ENCODE data around the gene TSPAN11.

TSPAN11 gene

DNA sequence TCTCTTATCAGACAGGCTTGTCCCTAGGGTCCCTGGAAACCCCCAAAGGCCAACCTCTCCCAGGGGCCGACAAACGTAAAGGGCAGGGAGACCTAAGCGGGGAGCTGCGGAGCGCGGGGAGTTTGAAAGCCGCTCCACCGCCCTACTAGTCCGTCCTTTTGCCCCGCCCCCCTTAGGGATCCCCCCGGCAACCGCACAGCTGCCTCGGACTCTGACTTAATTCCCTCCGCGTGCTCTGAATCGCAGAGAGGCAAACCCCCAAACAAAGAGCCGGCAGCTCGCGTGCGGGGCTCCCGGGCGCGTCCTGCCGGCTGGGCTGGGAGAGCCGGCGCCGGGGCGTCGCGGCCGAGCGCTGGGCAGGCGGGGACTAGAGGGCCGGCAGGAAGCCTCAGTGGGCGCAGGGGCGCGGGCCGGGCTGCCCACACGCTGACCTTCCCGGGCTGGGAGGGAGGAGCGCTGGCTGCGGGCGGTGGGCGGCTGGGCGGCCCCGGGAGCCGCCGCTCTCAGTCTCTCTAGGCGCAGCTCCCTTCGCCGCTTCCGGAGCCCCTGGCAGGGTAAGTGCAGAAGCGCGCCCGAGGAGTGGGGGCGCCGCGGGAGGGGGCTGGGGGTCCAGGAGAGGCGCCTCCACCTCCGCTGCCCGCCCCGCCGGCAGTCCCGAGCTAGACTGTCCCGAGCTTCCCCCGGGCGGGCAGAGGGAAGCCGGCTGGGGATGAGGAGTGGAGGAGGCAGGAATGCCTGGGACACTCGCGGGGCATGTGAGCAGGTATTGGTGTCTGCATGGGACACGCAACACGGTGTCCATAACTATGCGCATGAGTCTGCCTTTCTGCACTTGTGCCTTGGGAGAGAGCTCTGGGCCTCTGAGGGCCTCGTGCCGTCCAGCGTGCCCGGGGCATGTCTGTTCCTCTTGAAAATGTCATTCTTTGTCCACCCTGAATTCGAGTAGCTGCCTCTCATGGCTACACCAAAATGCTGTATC, at the start of gene TSPAN11:
Gene TSPAN11, plus strand, starts transcription at position 506 of the 979 bp plus-strand sequence. CDS start 27,244 bp downstream, outside the sequence.
- Histone ChIP-seq H3K36me3 (ENCODE audit: insufficient read depth, insufficient read length, low read length) (no peaks in the 10 kb centered on the region), H3K9me3 (ENCODE audit: insufficient read depth, low read length) (no peaks in the 10 kb centered on the region), H3K9ac (ENCODE audit: insufficient read length, low read depth) (peak within 1 kb of the TSS; percentile 80), H3K4me1 (ENCODE audit: insufficient read depth, insufficient read length) (peaks cover 16% of the 10 kb centered on the region), H3K27me3 (ENCODE audit: insufficient read depth, insufficient read length) (peaks cover 54% of the 10 kb centered on the region), H3K4me3 (ENCODE audit: insufficient read length, low read depth) (peak within 1 kb of the TSS; percentile 51)
- peak; percentile 86 for DNase-seq (ENCODE audit: low read depth, low spot score)
- no peak for TF ChIP-seq YY1 (IDR thresholded peaks at IDR 0.05; ENCODE audit: insufficient read depth, insufficient read length)
- peak; percentile 91 for TF ChIP-seq SUZ12 (IDR thresholded peaks at IDR 0.05; ENCODE audit: extremely low read depth, insufficient read depth, insufficient read length)
- TF ChIP-seq ZNF274 (IDR thresholded peaks at IDR 0.05; ENCODE audit: low read depth, low read length) = no peak

DNA sequence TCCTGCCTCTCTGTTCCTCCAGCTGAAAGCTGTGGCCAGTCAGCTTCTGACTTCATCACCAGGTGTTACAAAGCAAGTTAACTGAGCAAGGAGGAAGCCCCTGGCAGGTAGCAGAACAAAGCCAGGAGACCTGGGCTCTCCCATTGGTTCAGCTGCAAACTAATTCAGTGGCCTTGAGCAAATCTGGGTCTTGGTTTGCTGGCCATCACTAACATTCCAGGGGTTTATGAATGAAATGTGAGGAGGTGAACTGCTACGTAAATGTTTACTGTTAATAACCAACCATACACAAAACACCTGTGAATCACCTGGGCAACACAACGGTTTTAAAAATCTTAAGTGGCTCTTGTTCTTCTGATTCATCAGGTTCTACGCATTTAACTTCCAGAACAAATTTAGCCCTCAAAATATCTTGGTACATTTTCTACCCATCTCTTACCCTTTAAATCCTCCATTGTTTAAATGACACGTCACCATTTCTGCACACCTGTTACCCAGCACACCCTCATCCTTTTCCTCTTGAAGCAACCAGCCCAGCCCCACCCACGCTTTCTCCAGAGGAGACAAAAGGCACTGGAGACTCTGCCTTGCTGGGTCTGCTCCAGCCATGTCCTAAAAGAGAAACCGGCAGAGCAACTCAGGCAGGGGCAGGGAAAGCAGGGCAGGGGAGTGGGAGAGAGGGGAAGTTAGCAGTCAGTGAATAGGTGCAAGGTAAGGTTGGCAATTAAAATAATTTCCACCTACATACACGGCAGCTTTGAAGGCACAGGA, 49.3 kb upstream of the TSPAN11 start:
- TF ChIP-seq ZNF274 (IDR thresholded peaks at IDR 0.05; ENCODE audit: low read depth, low read length) (no peak), SUZ12 (IDR thresholded peaks at IDR 0.05; ENCODE audit: extremely low read depth, insufficient read depth, insufficient read length) (no peak), YY1 (IDR thresholded peaks at IDR 0.05; ENCODE audit: insufficient read depth, insufficient read length) (no peak)
- H3K4me3 ChIP-seq (ENCODE audit: insufficient read length, low read depth) = no peak overlapping the region
- H3K27me3 ChIP-seq (ENCODE audit: insufficient read depth, insufficient read length) = peaks cover 12% of the 10 kb centered on the region
- no peaks in the 10 kb centered on the region for H3K9me3 ChIP-seq (ENCODE audit: insufficient read depth, low read length)
- peaks cover 4% of the 10 kb centered on the region for H3K4me1 ChIP-seq (ENCODE audit: insufficient read depth, insufficient read length)
- DNase-seq (ENCODE audit: low read depth, low spot score) = no peak
- H3K36me3 ChIP-seq (ENCODE audit: insufficient read depth, insufficient read length, low read length) = no peaks in the 10 kb centered on the region
- no peak overlapping the region for H3K9ac ChIP-seq (ENCODE audit: insufficient read length, low read depth)

DNA sequence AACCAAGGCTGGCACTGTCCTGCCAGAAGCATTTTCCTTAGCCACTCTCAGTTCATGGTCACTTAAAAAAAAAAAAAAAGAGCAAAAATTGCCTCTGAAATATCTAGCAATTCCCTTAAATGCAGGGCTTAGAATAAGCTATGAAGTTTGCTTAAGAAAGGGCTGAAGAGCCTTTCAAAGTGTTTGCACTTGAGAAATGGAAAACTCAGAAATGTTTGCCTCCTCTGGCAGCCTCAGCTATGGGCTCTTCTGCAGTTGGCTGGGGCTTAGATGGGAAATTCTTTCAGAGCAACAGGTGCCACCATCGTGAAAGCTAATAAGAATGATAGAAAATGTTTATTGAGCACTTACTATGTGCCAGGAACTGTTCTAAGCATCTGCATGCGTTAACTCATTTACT, 48.5 kb upstream of the TSPAN11 start:
- Histone ChIP-seq H3K4me3 (ENCODE audit: insufficient read length, low read depth) (no peak overlapping the region), H3K9me3 (ENCODE audit: insufficient read depth, low read length) (no peaks in the 10 kb centered on the region), H3K27me3 (ENCODE audit: insufficient read depth, insufficient read length) (peaks cover 12% of the 10 kb centered on the region), H3K4me1 (ENCODE audit: insufficient read depth, insufficient read length) (peaks cover 4% of the 10 kb centered on the region), H3K9ac (ENCODE audit: insufficient read length, low read depth) (no peak overlapping the region), H3K36me3 (ENCODE audit: insufficient read depth, insufficient read length, low read length) (no peaks in the 10 kb centered on the region)
- TF ChIP-seq SUZ12 (IDR thresholded peaks at IDR 0.05; ENCODE audit: extremely low read depth, insufficient read depth, insufficient read length) (no peak), YY1 (IDR thresholded peaks at IDR 0.05; ENCODE audit: insufficient read depth, insufficient read length) (no peak), ZNF274 (IDR thresholded peaks at IDR 0.05; ENCODE audit: low read depth, low read length) (no peak)
- DNase-seq (ENCODE audit: low read depth, low spot score) = no peak

GRCh38 chr12:30880061-30880460, 46.5 kb upstream of the TSPAN11 start:
- TF ChIP-seq ZNF274 (IDR thresholded peaks at IDR 0.05; ENCODE audit: low read depth, low read length) (no peak), YY1 (IDR thresholded peaks at IDR 0.05; ENCODE audit: insufficient read depth, insufficient read length) (no peak), SUZ12 (IDR thresholded peaks at IDR 0.05; ENCODE audit: extremely low read depth, insufficient read depth, insufficient read length) (no peak)
- Histone ChIP-seq H3K9me3 (ENCODE audit: insufficient read depth, low read length) (no peaks in the 10 kb centered on the region), H3K36me3 (ENCODE audit: insufficient read depth, insufficient read length, low read length) (no peaks in the 10 kb centered on the region), H3K4me1 (ENCODE audit: insufficient read depth, insufficient read length) (no peaks in the 10 kb centered on the region), H3K9ac (ENCODE audit: insufficient read length, low read depth) (no peak overlapping the region), H3K27me3 (ENCODE audit: insufficient read depth, insufficient read length) (peaks cover 12% of the 10 kb centered on the region), H3K4me3 (ENCODE audit: insufficient read length, low read depth) (no peak overlapping the region)
- DNase-seq (ENCODE audit: low read depth, low spot score) = no peak

- no peaks in the 10 kb centered on the region for H3K4me1 ChIP-seq (ENCODE audit: insufficient read depth, insufficient read length)
Measured at GRCh38 chr12:30880813-30881212, 45.7 kb upstream of the TSPAN11 start.

GRCh38 chr12:30882706-30883105, 43.8 kb upstream of the TSPAN11 start:
- peaks cover 20% of the 10 kb centered on the region for H3K9me3 ChIP-seq (ENCODE audit: insufficient read depth, low read length)
- no peak for DNase-seq (ENCODE audit: low read depth, low spot score)
- no peaks in the 10 kb centered on the region for H3K36me3 ChIP-seq (ENCODE audit: insufficient read depth, insufficient read length, low read length)
- H3K9ac ChIP-seq (ENCODE audit: insufficient read length, low read depth) = no peak overlapping the region
- no peak for TF ChIP-seq ZNF274 (IDR thresholded peaks at IDR 0.05; ENCODE audit: low read depth, low read length)
- no peak for TF ChIP-seq SUZ12 (IDR thresholded peaks at IDR 0.05; ENCODE audit: extremely low read depth, insufficient read depth, insufficient read length)
- no peak for TF ChIP-seq YY1 (IDR thresholded peaks at IDR 0.05; ENCODE audit: insufficient read depth, insufficient read length)
- H3K4me3 ChIP-seq (ENCODE audit: insufficient read length, low read depth) = no peak overlapping the region
- H3K4me1 ChIP-seq (ENCODE audit: insufficient read depth, insufficient read length) = no peaks in the 10 kb centered on the region
- H3K27me3 ChIP-seq (ENCODE audit: insufficient read depth, insufficient read length) = peaks cover 7% of the 10 kb centered on the region

More at GRCh38 chr12:30880813-30881212, 45.7 kb upstream of the TSPAN11 start:
- 0 out of 2 replicates have a peak, but pooled peaks cover 1% of the 10 kb centered on the region for H3K9me3 ChIP-seq (ENCODE audit: insufficient read depth, low read length)
- peaks cover 15% of the 10 kb centered on the region for H3K27me3 ChIP-seq (ENCODE audit: insufficient read depth, insufficient read length)
- H3K4me3 ChIP-seq (ENCODE audit: insufficient read length, low read depth) = no peak overlapping the region
- TF ChIP-seq ZNF274 (IDR thresholded peaks at IDR 0.05; ENCODE audit: low read depth, low read length) (no peak), SUZ12 (IDR thresholded peaks at IDR 0.05; ENCODE audit: extremely low read depth, insufficient read depth, insufficient read length) (no peak), YY1 (IDR thresholded peaks at IDR 0.05; ENCODE audit: insufficient read depth, insufficient read length) (no peak)
- DNase-seq (ENCODE audit: low read depth, low spot score) = no peak
- H3K36me3 ChIP-seq (ENCODE audit: insufficient read depth, insufficient read length, low read length) = no peaks in the 10 kb centered on the region
- no peak overlapping the region for H3K9ac ChIP-seq (ENCODE audit: insufficient read length, low read depth)

All from NT2/D1 (cell line).